Measurements from ENCODE around the gene COL8A2.

DNA sequence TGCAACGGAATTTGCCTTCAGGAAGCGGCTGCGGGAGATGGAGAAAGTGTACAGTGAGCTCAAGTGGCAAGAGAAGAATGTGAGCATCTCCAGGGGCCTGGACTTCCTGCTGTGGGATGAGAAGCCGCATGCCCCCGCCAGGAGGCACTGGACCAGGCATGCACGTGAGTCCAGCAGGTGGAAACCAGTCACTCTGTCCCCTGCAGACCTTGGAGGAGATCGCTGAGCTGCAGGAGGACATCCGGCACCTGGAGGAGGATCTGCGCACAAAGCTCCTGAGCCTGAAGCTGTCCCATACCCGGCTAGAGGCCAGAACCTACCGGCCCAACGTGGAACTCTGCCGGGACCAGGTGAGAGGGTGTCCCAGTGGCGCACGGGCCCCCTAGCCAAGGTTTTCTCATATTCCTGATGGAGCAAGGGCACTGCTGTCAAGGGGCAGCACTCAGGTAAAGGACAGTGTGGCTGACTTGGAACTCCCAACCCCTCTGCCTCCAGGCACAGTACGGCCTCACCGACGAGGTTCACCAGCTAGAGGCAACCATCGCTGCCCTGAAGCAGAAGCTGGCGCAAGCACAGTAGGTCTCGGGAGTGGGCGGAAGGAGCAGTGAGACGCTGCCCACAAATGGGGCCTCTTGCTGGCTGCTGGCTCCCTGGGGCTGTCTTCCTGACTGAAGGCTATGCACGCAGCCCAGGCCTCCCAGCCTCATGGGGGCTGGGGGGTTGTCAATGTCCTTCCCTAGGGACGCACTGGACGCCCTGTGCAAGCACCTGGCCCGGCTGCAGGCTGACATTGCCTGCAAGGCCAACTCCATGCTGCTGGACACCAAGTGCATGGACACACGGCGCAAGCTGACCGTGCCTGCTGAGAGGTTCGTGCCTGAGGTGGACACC lies 37.5 kb downstream of the COL8A2 start:
- TF ChIP-seq, protein P1, sequence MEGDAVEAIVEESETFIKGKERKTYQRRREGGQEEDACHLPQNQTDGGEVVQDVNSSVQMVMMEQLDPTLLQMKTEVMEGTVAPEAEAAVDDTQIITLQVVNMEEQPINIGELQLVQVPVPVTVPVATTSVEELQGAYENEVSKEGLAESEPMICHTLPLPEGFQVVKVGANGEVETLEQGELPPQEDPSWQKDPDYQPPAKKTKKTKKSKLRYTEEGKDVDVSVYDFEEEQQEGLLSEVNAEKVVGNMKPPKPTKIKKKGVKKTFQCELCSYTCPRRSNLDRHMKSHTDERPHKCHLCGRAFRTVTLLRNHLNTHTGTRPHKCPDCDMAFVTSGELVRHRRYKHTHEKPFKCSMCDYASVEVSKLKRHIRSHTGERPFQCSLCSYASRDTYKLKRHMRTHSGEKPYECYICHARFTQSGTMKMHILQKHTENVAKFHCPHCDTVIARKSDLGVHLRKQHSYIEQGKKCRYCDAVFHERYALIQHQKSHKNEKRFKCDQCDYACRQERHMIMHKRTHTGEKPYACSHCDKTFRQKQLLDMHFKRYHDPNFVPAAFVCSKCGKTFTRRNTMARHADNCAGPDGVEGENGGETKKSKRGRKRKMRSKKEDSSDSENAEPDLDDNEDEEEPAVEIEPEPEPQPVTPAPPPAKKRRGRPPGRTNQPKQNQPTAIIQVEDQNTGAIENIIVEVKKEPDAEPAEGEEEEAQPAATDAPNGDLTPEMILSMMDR (IDR thresholded peaks at IDR 0.05 in 4 of 5, conservative IDR thresholded peaks at IDR 0.05 in 1 of 5): no peak
- TF ChIP-seq POLR2A (IDR thresholded peaks at IDR 0.05): no peak
